Measurements from ENCODE around the gene SEC16A. TPM values are rescaled to one million over a fixed set of nuclear protein-coding genes. Genes with fewer than 3 reads are reported as not detected.

Gene SEC16A
- total and polyA plus RNA-seq, 4 donors = 25.1 to 60.9 (median 45.1) TPM

Small RNA genes lying within 50 kb of the gene (small RNA-seq; reads per million reads assigned to genes)
- not detected for gene MIR4673 (ENCODE audit: low replicate concordance)

Other genes with a start within 250 kb of the SEC16A start
- 10 to 100 TPM in 1 of 2 donors, 1 to 10 TPM in 1; 7.2 to 10.5 TPM for gene QSOX2, start 237.2 kb downstream of the SEC16A start, total RNA-seq
- 10 to 100 TPM; 16.8 to 17.0 TPM for gene QSOX2, start 237.2 kb downstream of the SEC16A start, polyA plus RNA-seq (ENCODE audit: insufficient read length in 2 of 2)
- under 1 TPM; 0.10 to 0.33 TPM for gene CCDC187, start 178.9 kb downstream of the SEC16A start, total RNA-seq
- under 1 TPM; 0.05 to 0.21 TPM for gene CCDC187, start 178.9 kb downstream of the SEC16A start, polyA plus RNA-seq (ENCODE audit: insufficient read length in 2 of 2)
- gene GPSM1, start 155.5 kb downstream of the SEC16A start, total RNA-seq = 10 to 100 TPM; 29.2 to 71.5 TPM
- gene GPSM1, start 155.5 kb downstream of the SEC16A start, polyA plus RNA-seq (ENCODE audit: insufficient read length in 2 of 2) = 100 to 1,000 TPM; 113 to 116 TPM
- gene DNLZ, start 119.3 kb downstream of the SEC16A start, total RNA-seq = 10 to 100 TPM in 1 of 2 donors, 1 to 10 TPM in 1; 6.2 to 35.6 TPM
- gene DNLZ, start 119.3 kb downstream of the SEC16A start, polyA plus RNA-seq (ENCODE audit: insufficient read length in 2 of 2) = 10 to 100 TPM; 29.1 to 29.5 TPM
- 1 to 10 TPM; 2.3 to 2.4 TPM for gene CARD9, start 109.4 kb downstream of the SEC16A start, total RNA-seq
- 1 to 10 TPM; 3.3 to 3.4 TPM for gene CARD9, start 109.4 kb downstream of the SEC16A start, polyA plus RNA-seq (ENCODE audit: insufficient read length in 2 of 2)
- 1 to 10 TPM; 5.7 to 6.7 TPM for gene SNAPC4, start 82.9 kb downstream of the SEC16A start, total RNA-seq
- gene SNAPC4, start 82.9 kb downstream of the SEC16A start, polyA plus RNA-seq (ENCODE audit: insufficient read length in 2 of 2) = 10 to 100 TPM; 14.3 to 17.9 TPM
- gene ENTR1, start 72.4 kb downstream of the SEC16A start, total RNA-seq = 10 to 100 TPM; 22.9 to 33.7 TPM
- 10 to 100 TPM; 51.7 to 69.7 TPM for gene ENTR1, start 72.4 kb downstream of the SEC16A start, polyA plus RNA-seq (ENCODE audit: insufficient read length in 2 of 2)
- 10 to 100 TPM; 22.8 to 35.0 TPM for gene PMPCA, start 72.4 kb downstream of the SEC16A start, total RNA-seq
- gene PMPCA, start 72.4 kb downstream of the SEC16A start, polyA plus RNA-seq (ENCODE audit: insufficient read length in 2 of 2) = 10 to 100 TPM; 54.3 to 57.4 TPM
- gene INPP5E, start 43.2 kb downstream of the SEC16A start, total RNA-seq = 10 to 100 TPM in 1 of 2 donors, 1 to 10 TPM in 1; 7.7 to 13.3 TPM
- gene INPP5E, start 43.2 kb downstream of the SEC16A start, polyA plus RNA-seq (ENCODE audit: insufficient read length in 2 of 2) = 10 to 100 TPM; 33.4 to 33.5 TPM
- gene NOTCH1, start 63.0 kb upstream of the SEC16A start, total RNA-seq = 10 to 100 TPM; 28.2 to 37.8 TPM
- 10 to 100 TPM; 62.2 to 75.9 TPM for gene NOTCH1, start 63.0 kb upstream of the SEC16A start, polyA plus RNA-seq (ENCODE audit: insufficient read length in 2 of 2)
- gene EGFL7, start 179.9 kb upstream of the SEC16A start, total RNA-seq = 10 to 100 TPM; 21.9 to 93.5 TPM
- gene EGFL7, start 179.9 kb upstream of the SEC16A start, polyA plus RNA-seq (ENCODE audit: insufficient read length in 2 of 2) = 10 to 100 TPM; 46.8 to 57.3 TPM
- 10 to 100 TPM in 1 of 2 donors, 1 to 10 TPM in 1; 8.7 to 14.3 TPM for gene AGPAT2, start 204.4 kb upstream of the SEC16A start, total RNA-seq
- 10 to 100 TPM in 1 of 2 donors, 1 to 10 TPM in 1; 9.1 to 11.0 TPM for gene AGPAT2, start 204.4 kb upstream of the SEC16A start, polyA plus RNA-seq (ENCODE audit: insufficient read length in 2 of 2)
- gene DIPK1B, start 229.5 kb upstream of the SEC16A start, total RNA-seq = 10 to 100 TPM; 24.9 to 47.8 TPM
- 10 to 100 TPM; 63.5 to 65.0 TPM for gene DIPK1B, start 229.5 kb upstream of the SEC16A start, polyA plus RNA-seq (ENCODE audit: insufficient read length in 2 of 2)

Measured in spinal cord (tissue), 4 donors.